Measurements from ENCODE around the gene PRRX2.
"Not testable (repeated sequence)": the region's sequence is repeated elsewhere in the genome, so short reads cannot be mapped to it uniquely, and the experiment has no call there.

PRRX2 gene

DNA sequence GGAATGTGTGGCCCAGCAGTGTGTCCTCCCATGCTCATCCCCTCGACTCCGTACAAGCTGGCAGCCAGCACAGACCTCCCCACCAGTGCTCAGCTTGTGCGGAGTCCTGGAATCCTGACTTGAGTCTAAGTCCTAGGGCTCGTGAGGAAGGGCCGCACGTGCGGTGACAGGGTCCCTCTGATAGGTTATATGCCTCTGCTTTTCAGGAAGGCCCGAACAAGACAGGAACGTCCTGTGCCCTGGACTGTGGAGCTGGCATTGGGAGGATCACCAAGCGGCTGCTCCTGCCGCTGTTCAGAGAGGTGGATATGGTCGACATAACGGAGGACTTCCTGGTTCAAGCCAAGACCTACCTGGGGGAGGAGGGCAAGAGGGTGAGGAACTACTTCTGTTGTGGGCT, 31.6 kb upstream of the PRRX2 start:
- Histone ChIP-seq H3K4me3 (ENCODE audit: low read length) (no peak overlapping the region), H2AFZ (ENCODE audit: low read depth, low read length) (no peak overlapping the region), H3K9me3 (ENCODE audit: insufficient read depth, low read length) (no peaks in the 10 kb centered on the region), H3K27ac (ENCODE audit: low read length) (no peak overlapping the region), H3K27me3 (ENCODE audit: low read depth, low read length) (no peaks in the 10 kb centered on the region), H4K20me1 (ENCODE audit: insufficient read depth, low read length) (peaks cover 57% of the 10 kb centered on the region), H3K4me1 (ENCODE audit: low read length) (no peaks in the 10 kb centered on the region), H3K4me2 (ENCODE audit: low read length) (no peak overlapping the region), H3K79me2 (ENCODE audit: low read length) (peaks cover 57% of the 10 kb centered on the region), H3K9ac (ENCODE audit: low read length) (no peak overlapping the region), H3K36me3 (replicated peaks; ENCODE audit: low read depth, low read length) (peaks cover 38% of the 10 kb centered on the region)
- TF ChIP-seq, protein P1, sequence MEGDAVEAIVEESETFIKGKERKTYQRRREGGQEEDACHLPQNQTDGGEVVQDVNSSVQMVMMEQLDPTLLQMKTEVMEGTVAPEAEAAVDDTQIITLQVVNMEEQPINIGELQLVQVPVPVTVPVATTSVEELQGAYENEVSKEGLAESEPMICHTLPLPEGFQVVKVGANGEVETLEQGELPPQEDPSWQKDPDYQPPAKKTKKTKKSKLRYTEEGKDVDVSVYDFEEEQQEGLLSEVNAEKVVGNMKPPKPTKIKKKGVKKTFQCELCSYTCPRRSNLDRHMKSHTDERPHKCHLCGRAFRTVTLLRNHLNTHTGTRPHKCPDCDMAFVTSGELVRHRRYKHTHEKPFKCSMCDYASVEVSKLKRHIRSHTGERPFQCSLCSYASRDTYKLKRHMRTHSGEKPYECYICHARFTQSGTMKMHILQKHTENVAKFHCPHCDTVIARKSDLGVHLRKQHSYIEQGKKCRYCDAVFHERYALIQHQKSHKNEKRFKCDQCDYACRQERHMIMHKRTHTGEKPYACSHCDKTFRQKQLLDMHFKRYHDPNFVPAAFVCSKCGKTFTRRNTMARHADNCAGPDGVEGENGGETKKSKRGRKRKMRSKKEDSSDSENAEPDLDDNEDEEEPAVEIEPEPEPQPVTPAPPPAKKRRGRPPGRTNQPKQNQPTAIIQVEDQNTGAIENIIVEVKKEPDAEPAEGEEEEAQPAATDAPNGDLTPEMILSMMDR (IDR thresholded peaks at IDR 0.05; ENCODE audit: low read depth, low read length) = no peak
- TF ChIP-seq EZH2phosphoT487 (IDR thresholded peaks at IDR 0.05; ENCODE audit: low read depth) = no peak

DNA sequence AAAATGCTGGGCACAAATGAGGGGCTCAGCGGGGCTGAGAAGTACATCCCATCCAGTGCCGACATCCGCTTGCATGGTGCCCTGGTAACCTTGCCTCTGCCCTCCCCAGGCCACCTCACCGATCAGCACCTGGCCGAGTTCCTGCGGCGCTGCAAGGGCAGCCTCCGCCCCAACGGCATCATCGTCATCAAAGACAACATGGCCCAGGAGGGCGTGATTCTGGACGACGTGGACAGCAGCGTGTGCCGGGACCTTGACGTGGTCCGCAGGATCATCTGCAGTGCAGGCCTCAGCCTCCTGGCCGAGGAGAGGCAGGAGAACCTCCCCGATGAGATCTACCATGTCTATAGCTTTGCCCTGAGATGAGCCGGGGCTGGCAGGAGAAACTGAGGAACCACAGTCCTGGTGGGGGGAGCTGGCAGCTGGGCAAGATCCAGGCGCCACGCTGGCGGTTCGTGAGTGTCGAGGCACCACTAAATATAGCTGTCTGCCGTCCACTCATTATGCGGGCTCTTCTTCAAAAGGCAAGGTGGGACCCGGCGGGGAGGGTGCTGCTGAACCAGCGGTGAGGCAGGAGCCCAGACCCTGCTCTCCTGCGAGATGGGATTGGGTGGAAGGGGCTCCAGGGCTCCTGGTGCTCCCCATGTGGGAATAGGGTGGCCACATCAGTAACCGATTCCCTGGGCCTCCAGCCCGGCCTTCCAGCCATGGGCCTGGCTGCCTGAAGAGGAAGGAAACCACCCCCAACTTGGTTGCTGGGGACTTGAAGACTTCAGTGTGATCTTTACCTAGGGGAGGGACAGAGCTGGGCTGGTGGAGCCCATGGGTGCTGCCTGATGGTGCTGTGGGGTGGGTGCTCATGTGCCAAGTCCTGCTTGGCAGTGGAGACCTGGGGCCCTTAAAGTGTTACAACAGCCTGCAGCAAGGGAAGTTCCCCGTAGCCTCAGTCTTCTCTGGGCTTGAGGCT, 30.1 kb upstream of the PRRX2 start:
- Histone ChIP-seq H2AFZ (ENCODE audit: low read depth, low read length) (no peak overlapping the region), H3K27me3 (ENCODE audit: low read depth, low read length) (no peaks in the 10 kb centered on the region), H3K4me2 (ENCODE audit: low read length) (no peak overlapping the region), H4K20me1 (ENCODE audit: insufficient read depth, low read length) (peaks cover 41% of the 10 kb centered on the region), H3K4me3 (ENCODE audit: low read length) (no peak overlapping the region), H3K36me3 (replicated peaks; ENCODE audit: low read depth, low read length) (peaks cover 38% of the 10 kb centered on the region), H3K9ac (ENCODE audit: low read length) (no peak overlapping the region), H3K79me2 (ENCODE audit: low read length) (peaks cover 49% of the 10 kb centered on the region), H3K4me1 (ENCODE audit: low read length) (peaks cover 4% of the 10 kb centered on the region; the same call in 1 of the 2 replicates), H3K27ac (ENCODE audit: low read length) (no peak overlapping the region), H3K9me3 (ENCODE audit: insufficient read depth, low read length) (no peaks in the 10 kb centered on the region)
- no peak for TF ChIP-seq EZH2phosphoT487 (IDR thresholded peaks at IDR 0.05; ENCODE audit: low read depth)
- TF ChIP-seq, protein P1 (IDR thresholded peaks at IDR 0.05; ENCODE audit: low read depth, low read length) = no peak

DNA sequence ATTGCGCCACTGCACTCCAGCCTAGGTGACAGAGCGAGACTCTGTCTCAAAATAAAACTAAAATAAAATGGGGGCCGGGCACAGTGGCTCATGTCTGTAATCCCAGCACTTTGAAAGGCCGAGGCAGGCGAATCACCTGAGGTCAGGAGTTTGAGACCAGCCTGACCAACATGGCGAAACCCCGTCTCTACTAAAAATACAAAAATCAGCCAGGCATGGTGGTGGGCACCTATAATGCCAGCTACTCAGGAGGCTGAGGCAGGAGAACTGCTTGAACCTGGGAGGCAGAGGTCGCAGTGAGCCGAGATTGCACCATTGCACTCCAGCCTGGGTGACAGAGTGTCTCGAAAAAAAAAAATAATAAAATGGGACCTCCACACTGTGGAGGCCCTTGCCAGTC, 29.1 kb upstream of the PRRX2 start:
- H3K36me3 ChIP-seq (replicated peaks; ENCODE audit: low read depth, low read length) = peaks cover 38% of the 10 kb centered on the region
- peaks cover 49% of the 10 kb centered on the region for H3K79me2 ChIP-seq (ENCODE audit: low read length)
- H3K4me1 ChIP-seq (ENCODE audit: low read length) = peaks cover 13% of the 10 kb centered on the region
- H3K4me2 ChIP-seq (ENCODE audit: low read length); H3K27me3 ChIP-seq (ENCODE audit: low read depth, low read length); H3K9ac ChIP-seq (ENCODE audit: low read length); H2AFZ ChIP-seq (ENCODE audit: low read depth, low read length); H3K4me3 ChIP-seq (ENCODE audit: low read length); H3K27ac ChIP-seq (ENCODE audit: low read length); H3K9me3 ChIP-seq (ENCODE audit: insufficient read depth, low read length): not testable (repeated sequence)
- peaks cover 35% of the 10 kb centered on the region for H4K20me1 ChIP-seq (ENCODE audit: insufficient read depth, low read length)

DNA sequence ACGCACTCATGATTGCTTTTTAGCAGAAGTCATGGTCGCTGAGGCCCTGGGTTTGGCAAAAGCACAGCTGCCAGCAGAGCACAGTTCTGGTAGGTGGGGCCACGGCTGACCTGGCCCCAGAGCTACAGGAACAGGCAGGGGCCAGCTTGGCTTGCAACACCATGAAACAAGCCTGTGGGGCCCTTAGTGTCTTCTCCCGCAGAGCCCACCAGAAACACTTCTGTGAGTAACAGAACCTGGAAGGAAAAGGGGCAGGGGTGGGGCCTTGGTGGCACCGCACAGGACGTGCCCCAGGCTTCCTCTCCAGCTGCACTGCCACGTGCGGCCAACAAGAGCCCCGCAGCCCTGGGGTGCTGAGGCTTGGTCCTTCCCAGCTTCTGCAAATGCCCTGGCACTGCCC, 28.3 kb upstream of the PRRX2 start:
- Histone ChIP-seq H3K4me3 (ENCODE audit: low read length) (no peak overlapping the region), H3K36me3 (replicated peaks; ENCODE audit: low read depth, low read length) (peaks cover 38% of the 10 kb centered on the region), H3K79me2 (ENCODE audit: low read length) (peaks cover 48% of the 10 kb centered on the region), H3K4me2 (ENCODE audit: low read length) (no peak overlapping the region), H4K20me1 (ENCODE audit: insufficient read depth, low read length) (peaks cover 27% of the 10 kb centered on the region), H2AFZ (ENCODE audit: low read depth, low read length) (no peak overlapping the region), H3K27me3 (ENCODE audit: low read depth, low read length) (no peaks in the 10 kb centered on the region), H3K9ac (ENCODE audit: low read length) (no peak overlapping the region), H3K27ac (ENCODE audit: low read length) (no peak overlapping the region), H3K4me1 (ENCODE audit: low read length) (peaks cover 13% of the 10 kb centered on the region), H3K9me3 (ENCODE audit: insufficient read depth, low read length) (no peaks in the 10 kb centered on the region)
- TF ChIP-seq EZH2phosphoT487 (IDR thresholded peaks at IDR 0.05; ENCODE audit: low read depth) = no peak
- TF ChIP-seq, protein P1 (IDR thresholded peaks at IDR 0.05; ENCODE audit: low read depth, low read length) = no peak
